COLO668 (cell line): Measurements from ENCODE around the gene ISOC2.
"Not testable (repeated sequence)": the region's sequence is repeated elsewhere in the genome, so short reads cannot be mapped to it uniquely, and the experiment has no call there.

Experiments used
- DNase-seq: peaks from one replicate; lab custom pipeline; 2025; ENCODE audit not compliant: unreplicated experiment; lab: John Stamatoyannopoulos, UW

ISOC2 gene

GRCh38 chr19:55410168-55410567 lies 51.3 kb downstream of the ISOC2 start:
- no peak for DNase-seq

DNA sequence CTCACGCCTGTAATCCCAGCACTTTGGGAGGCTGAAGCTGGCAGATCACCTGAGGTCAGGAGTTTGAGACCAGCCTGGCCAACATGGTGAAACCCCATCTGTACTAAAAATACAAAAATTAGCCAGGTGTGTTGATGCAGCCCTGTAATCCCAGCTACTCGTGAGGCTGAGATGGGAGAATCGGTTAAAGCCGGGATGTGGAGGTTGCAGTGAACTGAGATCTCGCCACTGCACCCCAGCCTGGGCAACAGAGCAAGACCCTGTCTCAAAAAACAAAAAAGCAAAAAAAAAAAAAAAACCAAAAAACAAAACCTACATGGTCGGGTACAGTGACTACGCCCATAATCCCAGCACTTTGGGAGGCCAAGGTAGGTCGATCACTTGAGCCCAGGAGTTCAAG lies 52.3 kb downstream of the ISOC2 start:
- not testable (repeated sequence) for DNase-seq

DNA sequence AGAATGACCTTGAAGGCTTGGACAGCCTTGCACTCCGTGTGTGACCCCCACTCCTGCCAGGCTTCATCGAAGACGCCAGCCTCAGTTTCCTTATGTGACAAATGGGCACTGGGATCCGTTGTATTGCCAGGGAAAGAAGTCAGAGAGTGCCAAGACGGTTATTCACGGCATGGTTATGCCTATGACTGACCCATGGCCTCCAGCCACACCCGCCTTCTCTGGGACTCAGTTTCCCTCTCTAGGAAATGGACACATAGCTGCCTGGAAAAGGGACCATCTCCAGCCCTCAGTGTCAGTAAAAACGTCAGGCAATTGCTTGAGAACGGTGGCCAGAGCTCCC lies 52.9 kb downstream of the ISOC2 start:
- no peak for DNase-seq

DNA sequence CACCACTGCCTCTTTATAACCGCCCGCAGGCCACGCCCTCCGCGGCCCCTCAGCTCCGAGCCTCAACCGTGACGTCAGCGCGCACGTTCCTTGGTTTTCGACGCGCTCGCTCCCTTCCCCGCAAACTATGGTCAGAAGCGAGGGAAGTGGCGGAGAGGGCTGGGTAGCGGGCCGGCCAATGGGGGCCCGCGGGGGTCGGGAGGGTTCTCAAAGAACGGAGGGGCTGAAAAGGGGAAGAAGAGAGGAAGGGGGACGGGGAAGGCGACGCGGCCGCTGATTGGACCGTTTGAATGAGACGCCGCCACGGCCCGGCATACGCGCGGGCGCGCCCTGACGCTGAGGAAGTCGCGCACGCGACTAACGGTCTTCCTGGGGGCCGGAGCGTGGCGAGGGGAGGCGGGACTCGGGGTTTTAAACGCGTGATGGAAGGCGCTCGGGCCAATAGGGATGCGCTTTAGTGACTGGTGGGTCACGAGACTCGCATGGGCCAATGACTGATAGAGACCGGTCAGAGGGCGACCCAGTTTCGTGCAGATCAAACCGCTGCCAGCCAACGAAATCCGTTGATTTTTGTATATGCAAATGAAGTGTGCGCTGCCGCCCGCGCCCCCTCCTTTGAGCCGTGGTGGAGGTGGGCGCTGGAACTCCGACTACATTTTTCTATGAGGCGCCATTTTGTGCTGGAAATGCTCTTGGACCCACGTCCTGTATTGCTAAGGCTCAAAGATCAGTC lies 53.5 kb downstream of the ISOC2 start:
- peak; percentile 98 for DNase-seq

GRCh38 chr19:55407550-55407799 lies 54.0 kb downstream of the ISOC2 start, which contains the start of gene UBE2S:
UBE2S (minus strand) TSS chr19:55407788; CDS start chr19:55407589, 199 bp downstream.
- DNase-seq = not testable (repeated sequence)

GRCh38 chr19:55406826-55407549 lies 54.5 kb downstream of the ISOC2 start:
- DNase-seq = peak; percentile 45

DNA sequence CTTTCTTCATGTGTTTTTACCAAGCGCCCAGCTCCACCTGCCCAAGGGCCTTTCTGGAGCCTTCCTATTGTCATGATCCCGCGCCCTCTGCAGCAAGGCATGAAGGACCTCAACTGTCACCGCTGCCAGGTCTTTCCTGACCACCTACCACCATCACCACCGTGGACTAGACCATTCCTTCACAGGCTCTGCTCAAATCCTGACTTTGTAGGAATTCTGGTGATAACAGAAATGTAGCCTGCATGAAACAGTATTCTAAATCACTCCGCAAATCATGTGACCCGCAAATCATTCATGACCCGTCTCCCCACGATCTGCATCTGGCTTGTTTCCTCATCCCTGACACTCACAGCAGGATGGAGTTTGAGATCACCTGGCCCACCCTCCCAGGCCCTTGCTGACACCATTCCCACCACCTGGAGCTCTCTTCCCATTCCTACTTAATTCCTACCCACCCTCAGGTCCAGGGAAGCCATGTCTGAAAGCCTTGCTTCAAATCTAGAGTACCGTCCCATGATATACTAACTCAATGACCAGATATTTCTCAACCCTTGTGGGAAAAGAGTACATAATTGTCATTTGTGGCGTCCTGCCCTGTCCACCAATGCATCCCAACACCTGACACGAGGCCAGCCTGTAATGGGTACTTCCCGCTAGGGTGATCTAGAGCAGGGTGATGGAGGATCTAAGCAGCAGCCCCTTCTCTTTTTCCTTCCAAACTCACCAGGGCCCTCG lies 55.2 kb downstream of the ISOC2 start:
- no peak for DNase-seq

GRCh38 chr19:55405638-55406037 lies 55.8 kb downstream of the ISOC2 start:
- no peak for DNase-seq
